ACHN (cell line): Measurements from ENCODE around the gene PIK3R1.
A peak's percentile ranks its signal among the peaks of the same experiment; 100 is the strongest.

Source experiments
- DNase-seq: peaks from one replicate; pipeline ENCODE4 v3.0.0-alpha.2; 2015
- in situ Hi-C: cut with HindIII; loops from 2 replicates; pipeline ENCODE4 v1.10.0; 2017; ENCODE audit warnings: low sequenced_read_pairs, low pct_ligation_motif_present, low pct_unique_long_range_greater_than_20kb

Gene PIK3R1

DNA sequence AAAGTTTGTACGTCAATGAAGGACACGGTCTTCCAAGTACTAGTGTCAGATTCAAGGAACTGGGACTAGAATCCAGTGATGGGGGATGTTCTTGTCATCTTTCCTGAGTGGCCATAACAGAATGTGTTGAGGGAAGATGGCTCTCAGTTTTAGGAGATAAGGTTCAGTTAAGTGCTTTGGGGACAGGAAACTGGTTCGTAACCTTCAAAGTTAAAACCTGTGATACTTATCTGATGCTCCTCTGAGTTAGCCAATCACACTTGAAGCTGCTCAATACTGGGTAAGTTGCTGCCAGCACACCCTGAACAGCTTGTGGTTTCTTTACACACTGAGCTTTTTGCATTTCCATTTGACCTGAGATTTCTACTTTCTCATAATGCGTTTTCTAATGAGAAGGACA lies 64.4 kb downstream of the PIK3R1 start:
- no peak for DNase-seq
- in situ Hi-C loops = loop anchor here (25.0 kb wide), 1 partner anchor 182 kb away; no protein-coding TSS in a partner anchor

DNA sequence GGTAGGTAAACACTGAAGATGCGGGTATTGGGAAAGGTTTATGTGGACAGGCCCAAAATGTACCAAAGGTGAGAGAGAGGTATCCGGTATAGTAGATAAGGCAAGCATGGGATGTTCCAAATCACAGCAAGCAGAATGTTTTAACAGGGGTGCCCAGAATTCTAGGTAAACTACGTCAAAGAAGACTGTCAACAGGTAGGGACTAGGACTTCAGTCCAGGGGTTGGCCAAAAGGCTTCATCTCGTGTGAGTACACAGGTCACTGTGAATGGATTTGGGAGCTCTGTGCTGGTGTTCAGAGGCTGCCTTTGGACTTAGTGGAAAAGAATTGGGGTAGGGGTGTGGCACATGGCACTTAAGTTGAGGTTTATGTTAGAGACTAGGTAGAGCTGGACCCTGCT lies 66.4 kb downstream of the PIK3R1 start:
- in situ Hi-C loops = loop anchor here (25.0 kb wide), 1 partner anchor 180 kb away; no protein-coding TSS in a partner anchor
- DNase-seq = no peak

DNA sequence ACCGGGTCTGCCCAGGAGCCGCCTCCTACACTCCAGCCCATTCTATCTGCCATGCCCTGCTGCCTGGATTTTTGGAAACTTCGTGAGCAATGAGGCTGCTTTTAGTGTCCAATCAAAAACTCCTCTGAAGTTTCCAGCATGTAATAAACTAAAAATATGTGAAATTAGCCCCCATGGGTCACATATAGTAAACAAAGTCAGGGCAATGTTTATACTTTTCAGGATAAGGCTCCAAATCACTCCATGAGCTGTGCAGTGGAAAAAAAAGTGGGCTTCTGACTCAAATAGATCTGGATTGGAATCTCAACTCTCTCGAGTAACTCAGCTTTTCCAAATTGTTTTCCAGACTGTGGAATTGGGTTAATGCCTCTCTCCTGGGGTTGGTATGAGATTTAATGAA lies 68.2 kb downstream of the PIK3R1 start:
- in situ Hi-C loops = loop anchor here (25.0 kb wide), 1 partner anchor 179 kb away; no protein-coding TSS in a partner anchor
- DNase-seq = no peak

DNA sequence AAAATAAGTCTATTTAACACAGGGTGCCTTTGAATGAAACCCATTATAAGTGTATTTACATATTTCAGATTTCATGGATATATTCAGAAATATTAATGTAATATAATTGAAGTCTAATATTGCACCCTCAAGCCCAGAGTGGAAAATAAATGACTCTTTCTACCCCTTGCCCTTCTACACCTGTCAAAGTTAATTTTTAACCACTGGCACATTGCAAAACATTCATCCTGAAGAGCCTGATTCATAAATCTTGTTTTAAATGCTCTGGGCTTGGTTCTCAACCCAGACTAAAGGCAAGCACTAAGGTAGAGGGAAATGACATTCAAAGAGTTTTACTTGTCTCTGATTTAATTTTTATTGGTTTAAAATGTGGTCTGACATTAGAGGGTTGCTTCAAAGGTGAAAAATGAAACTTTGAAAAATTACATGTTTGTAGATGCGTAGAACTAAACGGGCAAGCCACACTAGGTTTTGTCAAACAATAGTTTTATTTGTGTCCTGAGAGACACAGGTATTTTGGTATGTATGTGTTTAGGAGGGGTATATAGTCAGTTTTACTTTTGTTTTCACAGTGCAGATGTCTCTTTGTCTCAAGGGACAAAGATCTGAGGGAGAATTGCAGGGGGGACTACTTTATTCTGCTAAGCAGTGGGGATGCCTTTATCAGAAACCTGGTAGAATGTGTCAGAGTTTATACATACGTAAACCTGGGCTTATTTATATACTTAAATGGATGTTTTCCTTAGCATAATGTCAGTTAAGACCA lies 69.7 kb downstream of the PIK3R1 start:
- peak; percentile 24 for DNase-seq
- in situ Hi-C loops = loop anchor here (25.0 kb wide), 1 partner anchor 177 kb away; no protein-coding TSS in a partner anchor

DNA sequence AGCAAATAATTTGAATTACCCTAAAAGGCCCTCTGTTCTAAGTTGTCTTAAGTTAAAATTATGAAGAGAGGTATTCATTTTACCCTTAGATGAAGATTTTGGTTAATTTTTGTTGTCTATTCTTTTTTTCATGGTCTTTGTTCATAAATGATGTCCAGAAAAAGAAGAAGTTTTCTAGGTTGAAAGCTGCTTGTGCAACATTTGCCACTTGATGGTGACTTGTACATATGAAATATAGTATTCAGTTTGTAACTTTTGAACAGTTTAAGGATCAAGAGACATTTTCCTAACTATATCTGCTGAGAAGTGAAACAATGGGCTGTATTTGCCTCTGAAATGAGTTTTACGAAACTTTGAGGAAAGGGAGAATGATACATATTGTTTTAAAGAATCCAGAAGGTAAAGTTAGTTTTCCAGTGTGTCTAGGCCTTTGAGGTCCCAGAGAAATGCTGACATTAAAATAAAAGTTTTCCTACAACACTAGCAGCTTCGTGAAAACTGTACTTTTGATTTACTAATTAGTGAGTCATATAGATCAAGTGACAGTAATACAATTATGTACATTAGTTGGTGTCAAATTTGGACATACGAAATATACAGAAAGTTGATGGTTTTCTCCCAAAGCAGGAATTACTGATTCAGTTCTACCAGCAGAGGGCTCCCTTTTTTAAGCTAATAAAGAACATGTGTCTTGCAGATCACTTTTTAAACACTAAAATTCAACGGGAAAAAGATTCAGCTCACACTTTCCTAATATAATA lies 70.5 kb downstream of the PIK3R1 start:
- DNase-seq = peak; percentile 62
- in situ Hi-C loops = loop anchor here (25.0 kb wide), 1 partner anchor 176 kb away; no protein-coding TSS in a partner anchor

DNA sequence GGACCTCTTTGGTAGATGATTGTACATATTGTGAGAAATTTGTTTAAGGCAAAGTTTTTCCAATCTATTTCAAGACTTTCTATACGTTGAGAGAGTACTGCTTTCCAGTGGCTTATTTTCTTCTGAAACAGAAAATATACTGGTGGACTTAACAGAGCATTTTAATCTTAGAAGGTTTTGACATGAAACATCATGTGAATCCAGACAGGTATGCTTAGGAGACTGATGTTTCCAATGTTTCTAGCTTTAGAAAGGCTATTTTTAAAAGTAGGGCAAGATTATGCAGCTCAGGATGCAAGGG lies 71.0 kb downstream of the PIK3R1 start:
- DNase-seq = no peak
- in situ Hi-C loops = loop anchor here (25.0 kb wide), 1 partner anchor 176 kb away; no protein-coding TSS in a partner anchor

DNA sequence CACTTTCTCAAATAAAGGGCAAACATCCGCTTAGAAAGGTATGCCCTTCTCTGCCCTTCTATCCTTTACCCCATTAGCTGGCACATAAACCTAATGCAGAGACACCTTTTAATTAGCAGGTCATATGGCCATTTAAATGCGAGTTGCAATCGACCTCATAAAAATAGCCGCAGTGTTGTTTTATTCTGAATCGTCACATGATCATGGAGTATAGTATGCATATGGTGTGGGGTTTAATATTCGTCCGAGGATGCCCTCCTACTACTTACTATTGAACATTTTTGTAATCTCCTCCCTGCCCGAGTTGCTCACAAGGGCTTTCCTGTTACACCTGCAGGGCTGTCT lies 72.0 kb downstream of the PIK3R1 start:
- no peak for DNase-seq
- in situ Hi-C loops = loop anchor here (25.0 kb wide), 1 partner anchor 175 kb away; no protein-coding TSS in a partner anchor

DNA sequence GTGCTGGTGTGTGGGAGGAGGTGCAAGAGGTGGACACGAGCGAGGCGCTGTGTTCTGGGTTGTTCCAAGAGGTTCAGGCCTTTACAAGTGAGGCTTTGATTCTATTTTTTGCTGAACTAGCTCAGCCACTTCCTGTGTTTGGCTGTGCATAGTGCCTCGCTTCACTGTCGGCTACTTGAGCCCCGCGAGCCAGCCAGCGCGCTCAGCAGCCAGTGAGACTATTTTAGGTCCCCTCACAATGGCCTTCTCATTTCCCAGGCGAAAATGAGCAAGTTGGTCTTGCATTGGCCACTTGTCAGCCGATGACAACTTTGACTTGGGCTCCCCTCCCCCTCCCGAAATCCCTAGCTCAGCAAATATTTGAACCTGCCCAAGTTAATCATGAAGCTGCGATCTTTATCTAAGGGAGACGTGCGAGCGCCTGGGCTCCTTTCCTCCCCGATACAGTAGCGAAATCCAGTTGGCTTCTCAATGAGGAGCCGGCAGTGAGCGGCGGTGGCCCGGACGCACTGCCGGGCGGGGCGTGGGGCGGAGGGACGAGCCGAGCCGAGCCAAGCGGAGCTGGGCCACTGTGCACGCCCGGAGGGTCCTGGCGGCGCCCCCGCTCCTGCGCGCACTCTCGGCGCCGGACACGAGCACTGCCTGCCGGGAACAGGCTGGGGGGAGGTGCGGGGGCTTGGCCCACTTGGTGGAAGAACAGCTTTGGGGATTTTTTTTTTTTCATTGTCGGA lies 72.6 kb downstream of the PIK3R1 start:
- DNase-seq = peak; percentile 59
- in situ Hi-C loops = loop anchor here (25.0 kb wide), 1 partner anchor 174 kb away; no protein-coding TSS in a partner anchor

DNA sequence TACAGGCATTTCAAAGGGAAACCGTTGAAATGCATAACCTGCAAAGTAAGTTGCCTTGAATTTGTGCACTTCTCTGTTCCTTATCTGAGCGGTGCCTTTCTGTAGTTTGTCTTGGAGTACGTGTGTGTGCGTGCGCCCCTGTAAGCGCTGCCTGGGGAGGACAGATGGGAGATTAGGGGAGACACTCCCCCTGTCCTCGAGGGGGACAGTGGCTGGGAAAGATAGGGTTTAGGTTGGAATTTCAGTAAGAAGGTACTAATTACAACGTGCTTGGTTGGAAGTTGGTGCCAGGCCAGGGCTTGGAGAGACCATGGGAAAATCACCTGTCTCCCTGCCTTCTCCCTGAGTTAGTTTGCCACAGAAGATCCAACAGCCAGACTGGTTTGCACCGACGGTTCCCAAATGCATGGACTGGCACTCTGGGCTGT lies 73.2 kb downstream of the PIK3R1 start:
- DNase-seq = peak; percentile 14
- in situ Hi-C loops = loop anchor here (25.0 kb wide), 1 partner anchor 174 kb away; no protein-coding TSS in a partner anchor

DNA sequence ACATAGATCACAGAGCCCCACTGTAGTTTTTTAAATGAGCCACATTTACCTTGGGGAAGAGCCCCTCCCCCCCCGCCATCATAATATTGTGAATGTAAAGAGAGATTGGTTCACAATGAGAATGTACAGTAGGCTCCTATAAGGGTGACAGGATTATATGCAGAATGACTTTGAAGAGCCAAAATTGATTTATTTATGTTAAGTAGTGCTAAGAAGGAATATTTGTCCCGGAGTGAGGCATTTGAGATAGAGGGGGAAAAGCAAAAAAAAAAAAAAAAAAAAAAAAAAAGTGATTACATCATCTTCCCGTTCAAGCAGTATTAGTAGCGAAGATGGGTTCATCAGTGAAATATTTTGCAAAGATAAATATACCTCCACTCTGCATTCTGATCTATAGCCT lies 73.9 kb downstream of the PIK3R1 start:
- in situ Hi-C loops = loop anchor here (25.0 kb wide), 1 partner anchor 173 kb away; no protein-coding TSS in a partner anchor
- peak; percentile 16 for DNase-seq

DNA sequence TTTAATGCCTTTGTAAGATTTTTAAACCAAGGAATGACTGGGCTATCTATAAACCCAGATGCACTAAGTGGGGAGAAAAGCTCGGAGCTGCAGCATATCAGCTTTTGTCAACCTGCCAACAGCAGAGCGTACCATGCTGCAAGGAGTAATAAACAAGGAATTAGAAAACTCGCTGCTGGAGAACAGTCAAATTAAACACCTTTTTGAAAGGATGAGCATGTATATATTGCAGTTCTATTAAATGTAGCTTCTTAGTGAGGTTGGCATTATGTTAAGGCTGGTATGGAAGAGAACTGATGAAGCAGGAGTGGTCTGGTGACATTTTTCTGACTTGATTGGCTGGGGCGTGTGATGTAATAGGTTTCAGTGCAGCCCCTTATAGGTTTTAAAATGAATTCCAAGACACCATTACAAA lies 74.7 kb downstream of the PIK3R1 start:
- DNase-seq = peak; percentile 65

DNA sequence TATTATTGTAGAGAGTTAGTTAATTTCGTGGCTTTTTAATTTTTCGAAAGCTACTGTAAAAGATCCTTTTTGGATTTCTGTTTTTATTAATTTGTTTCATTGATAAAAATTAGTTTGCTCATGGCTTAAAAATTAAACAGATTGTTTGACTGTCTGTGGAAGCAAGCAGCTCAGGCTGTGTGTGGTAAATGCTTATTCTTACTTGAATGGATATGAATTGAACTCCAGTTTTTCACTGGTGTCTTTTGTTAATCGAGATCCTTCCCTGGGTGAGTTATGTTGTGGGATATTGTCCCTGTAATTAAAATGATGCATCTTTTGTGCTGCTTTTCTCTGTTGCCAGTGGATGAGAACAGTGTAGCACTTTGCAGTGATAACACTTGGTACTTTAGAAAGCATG lies 75.3 kb downstream of the PIK3R1 start:
- DNase-seq = no peak
- in situ Hi-C loops = loop anchor here (25.0 kb wide), 1 partner anchor 171 kb away; no protein-coding TSS in a partner anchor

More for the DNA sequence above, 74.7 kb downstream of the PIK3R1 start:
- in situ Hi-C loops = loop anchor here (25.0 kb wide), 1 partner anchor 172 kb away; no protein-coding TSS in a partner anchor

DNA sequence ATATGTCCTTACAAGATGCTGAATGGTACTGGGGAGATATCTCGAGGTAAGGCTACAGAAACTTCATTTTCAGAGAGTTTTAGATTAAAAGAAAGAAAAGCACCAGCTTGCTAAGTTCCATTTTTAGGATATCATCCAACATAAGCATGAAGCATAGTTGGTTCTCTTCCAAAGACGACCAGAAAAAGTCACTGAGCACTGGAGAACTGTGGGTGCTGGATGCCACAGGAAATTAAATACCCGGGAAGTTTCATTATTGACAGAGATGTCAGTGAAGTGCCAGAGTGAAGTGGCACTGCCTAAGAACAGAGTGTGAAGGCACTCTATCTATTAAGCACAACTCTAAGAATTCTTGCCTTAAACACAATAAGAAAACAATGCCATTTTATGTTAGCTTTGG lies 76.8 kb downstream of the PIK3R1 start:
- in situ Hi-C loops = loop anchor here (25.0 kb wide), 1 partner anchor 170 kb away; no protein-coding TSS in a partner anchor
- no peak for DNase-seq

DNA sequence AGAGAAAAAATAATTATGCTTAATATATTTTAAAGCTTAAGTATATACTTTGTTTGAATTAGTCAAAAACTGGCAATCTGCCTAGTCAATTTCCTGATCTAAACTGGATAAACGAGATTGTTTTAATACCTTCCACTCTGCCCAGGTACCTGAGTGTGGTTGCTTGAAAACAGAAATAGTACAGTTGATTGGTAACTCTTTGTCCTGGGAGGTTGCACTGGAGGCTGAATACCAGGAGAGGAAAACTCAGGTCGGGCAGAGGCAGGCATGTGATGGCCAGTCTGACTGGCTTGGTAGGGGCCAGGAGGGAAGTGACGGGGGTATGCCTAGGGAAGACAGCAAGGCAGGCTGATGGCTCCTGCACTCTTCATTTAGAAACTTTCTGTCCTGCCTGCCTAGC lies 80.2 kb downstream of the PIK3R1 start:
- DNase-seq = no peak
- in situ Hi-C loops = loop anchor here (25.0 kb wide), 1 partner anchor 167 kb away; no protein-coding TSS in a partner anchor

DNA sequence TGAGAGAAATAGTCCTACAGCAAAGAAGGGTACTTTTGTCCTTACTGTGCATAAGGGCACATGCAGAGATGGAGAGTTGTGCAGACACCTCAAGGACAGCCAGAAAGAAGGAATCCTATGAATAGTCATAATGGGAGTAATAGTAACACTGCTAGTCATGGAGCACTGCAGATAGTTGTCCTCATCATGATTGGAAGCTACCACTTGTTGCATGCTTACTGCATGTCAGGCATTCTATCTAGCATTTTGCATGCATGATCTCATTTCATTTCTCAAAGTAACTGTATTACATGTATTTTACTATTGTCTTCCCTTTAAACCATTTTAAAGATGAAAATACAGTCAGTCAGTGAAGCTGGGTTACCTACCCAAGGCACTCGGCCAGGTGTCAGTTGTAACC lies 81.3 kb downstream of the PIK3R1 start:
- no peak for DNase-seq
- in situ Hi-C loops = loop anchor here (25.0 kb wide), 1 partner anchor 165 kb away; no protein-coding TSS in a partner anchor

DNA sequence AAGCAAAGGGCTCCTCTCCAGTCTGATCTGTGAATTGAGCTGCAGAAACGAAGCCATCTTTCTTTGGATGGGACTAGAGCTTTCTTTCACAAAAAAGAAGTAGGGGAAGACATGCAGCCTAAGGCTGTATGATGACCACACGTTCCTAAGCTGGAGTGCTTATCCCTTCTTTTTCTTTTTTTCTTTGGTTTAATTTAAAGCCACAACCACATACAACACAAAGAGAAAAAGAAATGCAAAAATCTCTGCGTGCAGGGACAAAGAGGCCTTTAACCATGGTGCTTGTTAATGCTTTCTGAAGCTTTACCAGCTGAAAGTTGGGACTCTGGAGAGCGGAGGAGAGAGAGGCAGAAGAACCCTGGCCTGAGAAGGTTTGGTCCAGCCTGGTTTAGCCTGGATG lies 82.1 kb downstream of the PIK3R1 start:
- in situ Hi-C loops = loop anchor here (25.0 kb wide), 1 partner anchor 165 kb away; no protein-coding TSS in a partner anchor

DNA sequence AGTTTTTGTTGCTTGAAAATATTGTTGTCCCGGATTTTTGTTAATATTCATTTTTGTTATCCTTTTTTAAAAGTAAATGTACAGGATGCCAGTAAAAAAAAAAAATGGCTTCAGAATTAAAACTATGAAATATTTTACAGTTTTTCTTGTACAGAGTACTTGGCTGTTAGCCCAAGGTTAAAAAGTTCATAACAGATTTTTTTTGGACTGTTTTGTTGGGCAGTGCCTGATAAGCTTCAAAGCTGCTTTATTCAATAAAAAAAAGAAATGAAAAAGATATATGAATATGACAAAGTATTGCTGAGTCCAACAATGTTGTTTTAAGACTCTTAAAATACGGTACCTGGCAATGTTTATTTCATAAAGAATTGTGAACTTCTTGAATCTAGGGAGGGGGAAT lies 82.9 kb downstream of the PIK3R1 start:
- DNase-seq = no peak
- in situ Hi-C loops = loop anchor here (25.0 kb wide), 1 partner anchor 164 kb away; no protein-coding TSS in a partner anchor

More for the DNA sequence above, 82.1 kb downstream of the PIK3R1 start:
- DNase-seq = no peak

DNA sequence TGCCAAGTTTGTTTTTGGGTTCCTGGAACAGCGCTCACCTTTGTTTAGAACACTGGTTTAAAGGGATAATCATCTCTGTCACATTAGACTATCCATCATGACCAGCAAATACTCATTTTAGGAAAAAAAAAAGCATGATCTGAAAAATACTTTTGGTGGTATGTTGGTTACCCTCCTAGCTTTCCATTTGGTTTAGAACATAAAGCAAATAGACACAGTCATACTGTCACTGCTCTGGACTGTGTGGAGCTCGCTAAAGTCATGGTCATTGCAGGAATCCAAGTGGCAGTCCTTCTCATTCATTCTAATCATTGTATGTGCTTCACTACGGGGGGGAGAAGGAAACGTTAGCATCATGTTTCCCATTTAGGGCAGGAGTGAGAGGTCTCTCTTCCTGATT lies 83.5 kb downstream of the PIK3R1 start:
- in situ Hi-C loops = loop anchor here (25.0 kb wide), 1 partner anchor 163 kb away; no protein-coding TSS in a partner anchor
- DNase-seq = no peak
